AG04449 (cell line): Measurements from ENCODE around the gene DNAJB2.

ENCODE experiments used
- CTCF ChIA-PET: fragments of 350-600 bp; formaldehyde crosslinking; extraction: SDS; loops from one replicate; lab custom pipeline; 2021; ENCODE audit warnings: antibody characterized with exemption; lab: Yijun Ruan, JAX
- POLR2A ChIA-PET: fragments of 400-600, 350-600 bp; formaldehyde crosslinking; extraction: SDS; loops from one replicate; lab custom pipeline; 2020; ENCODE audit warnings: antibody characterized with exemption, inconsistent platforms; lab: Yijun Ruan, JAX
- DNase-seq: peaks from one replicate; pipeline ENCODE4 v3.0.0-alpha.2; 2010; ENCODE audit warnings: low read depth, low spot score
- H3K4me3 ChIP-seq: 2 replicates; pipeline ENCODE4 v1.5.1; 2011; ENCODE audit warnings: low read depth, mild to moderate bottlenecking, control low read depth, low read length
- CTCF ChIP-seq: IDR thresholded peaks from one replicate; pipeline ENCODE4 v1.5.1; 2011; ENCODE audit warnings: mild to moderate bottlenecking, moderate library complexity, low read length, control low read depth, inconsistent platforms; ENCODE audit not compliant: insufficient read depth; ENCODE audit errors: missing control alignments

The DNAJB2 gene

GRCh38 chr2:219289195-219289536 lies 10.0 kb downstream of the DNAJB2 start:
- DNase-seq: no peak
- POLR2A ChIA-PET: interaction anchor here (1.3 kb wide), 1 partner anchor 10 kb away, joined by 4 read pairs; the partner anchor contains the start of gene DNAJB2
- CTCF ChIA-PET: interaction anchor here (8.0 to 22.1 kb wide), 3 partner anchors 12 to 116 kb away, joined by 145 to 691 read pairs (median 154); partner anchors contain the start of genes CNPPD1, DNAJB2, PTPRN and SLC23A3
- no peak overlapping the region; the same call in 1 of the 2 replicates for H3K4me3 ChIP-seq
- TF ChIP-seq CTCF: no peak

- CTCF ChIA-PET: interaction anchor here (1.3 to 22.1 kb wide), 6 partner anchors 13 to 134 kb away, joined by 4 to 691 read pairs (median 150); partner anchors contain the start of genes CNPPD1, DNAJB2, NHEJ1 and PTPRN
- no peak overlapping the region; the same call in 1 of the 2 replicates for H3K4me3 ChIP-seq
- POLR2A ChIA-PET: interaction anchor here (0.8 to 1.6 kb wide), 2 partner anchors 10 to 113 kb away, joined by 3 read pairs; partner anchors contain the start of genes CNPPD1 and DNAJB2
- DNase-seq: peak; percentile 42
- TF ChIP-seq CTCF: no peak
These were observed 10.6 kb downstream of the DNAJB2 start for GRCh38 chr2:219289537-219290361.

- no peak for TF ChIP-seq CTCF
- ChIA-PET POLR2A (interaction anchor here (0.8 to 1.6 kb wide), 2 partner anchors 11 to 114 kb away, joined by 3 read pairs; partner anchors contain the start of genes CNPPD1 and DNAJB2), CTCF (interaction anchor here (0.9 to 22.1 kb wide), 8 partner anchors 13 to 135 kb away, joined by 3 to 691 read pairs (median 113); partner anchors contain the start of genes ANKZF1, ATG9A, CNPPD1 and DNAJB2)
- no peak for DNase-seq
- H3K4me3 ChIP-seq: no peak overlapping the region
These were observed 11.4 kb downstream of the DNAJB2 start for GRCh38 chr2:219290381-219291171.

- no peak for DNase-seq
- POLR2A ChIA-PET: no interaction called here
- no peak for TF ChIP-seq CTCF
- H3K4me3 ChIP-seq: no peak overlapping the region
- CTCF ChIA-PET: interaction anchor here (1.0 to 22.1 kb wide), 8 partner anchors 14 to 240 kb away, joined by 3 to 691 read pairs (median 113); partner anchors contain the start of genes ANKZF1, ATG9A, CNPPD1 and DNAJB2
These were observed 12.2 kb downstream of the DNAJB2 start for GRCh38 chr2:219291394-219291793.

- DNase-seq: no peak
- no peak for TF ChIP-seq CTCF
- ChIA-PET POLR2A (no interaction called here), CTCF (interaction anchor here (1.0 to 22.1 kb wide), 10 partner anchors 13 to 239 kb away, joined by 3 to 691 read pairs (median 58); partner anchors contain the start of genes ANKZF1, ATG9A, CNPPD1 and DNAJB2)
- H3K4me3 ChIP-seq: no peak overlapping the region
These were observed 12.8 kb downstream of the DNAJB2 start for GRCh38 chr2:219291910-219292490.
